ENCODE measurements around the gene NRP2.

The NRP2 gene

DNA sequence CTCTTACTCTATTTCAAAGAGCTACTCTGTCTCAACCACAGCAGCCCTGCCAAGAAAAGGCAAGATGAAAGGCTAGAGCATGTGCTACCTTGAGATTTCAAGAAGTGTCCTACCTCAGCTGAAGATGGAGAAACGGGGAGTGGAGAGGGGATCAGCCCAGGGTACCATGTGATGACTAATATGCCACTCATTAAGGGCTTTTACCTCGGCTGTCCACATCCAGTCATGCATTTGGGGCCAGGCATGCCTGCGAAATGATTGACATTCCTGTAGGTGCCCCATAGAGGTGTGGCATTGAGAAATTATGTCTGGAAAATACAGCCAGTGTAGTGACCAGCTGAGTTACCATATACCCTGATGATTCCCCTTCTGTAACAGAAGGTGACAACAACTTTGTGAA is 96.1 kb downstream of the NRP2 start:
- TF ChIP-seq EGR1 (IDR thresholded peaks at IDR 0.05) (no peak), YY1 (IDR thresholded peaks at IDR 0.05; ENCODE audit: low read depth) (no peak), EP300 (IDR thresholded peaks at IDR 0.05; ENCODE audit: borderline replicate concordance) (no peak), RAD21 (IDR thresholded peaks at IDR 0.05; ENCODE audit: low read depth) (no peak), NFIC (IDR thresholded peaks at IDR 0.05) (no peak), ZBTB7A (IDR thresholded peaks at IDR 0.05; ENCODE audit: low read depth) (no peak), CEBPB (IDR thresholded peaks at IDR 0.05) (no peak), CREB1 (IDR thresholded peaks at IDR 0.05; ENCODE audit: low read depth) (no peak), TAF1 (IDR thresholded peaks at IDR 0.05; ENCODE audit: low read depth) (no peak), FOXM1 (IDR thresholded peaks at IDR 0.05; ENCODE audit: borderline replicate concordance, low read depth) (no peak)
- TF ChIP-seq, protein P1, sequence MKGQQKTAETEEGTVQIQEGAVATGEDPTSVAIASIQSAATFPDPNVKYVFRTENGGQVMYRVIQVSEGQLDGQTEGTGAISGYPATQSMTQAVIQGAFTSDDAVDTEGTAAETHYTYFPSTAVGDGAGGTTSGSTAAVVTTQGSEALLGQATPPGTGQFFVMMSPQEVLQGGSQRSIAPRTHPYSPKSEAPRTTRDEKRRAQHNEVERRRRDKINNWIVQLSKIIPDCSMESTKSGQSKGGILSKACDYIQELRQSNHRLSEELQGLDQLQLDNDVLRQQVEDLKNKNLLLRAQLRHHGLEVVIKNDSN (IDR thresholded peaks at IDR 0.05): no peak

DNA sequence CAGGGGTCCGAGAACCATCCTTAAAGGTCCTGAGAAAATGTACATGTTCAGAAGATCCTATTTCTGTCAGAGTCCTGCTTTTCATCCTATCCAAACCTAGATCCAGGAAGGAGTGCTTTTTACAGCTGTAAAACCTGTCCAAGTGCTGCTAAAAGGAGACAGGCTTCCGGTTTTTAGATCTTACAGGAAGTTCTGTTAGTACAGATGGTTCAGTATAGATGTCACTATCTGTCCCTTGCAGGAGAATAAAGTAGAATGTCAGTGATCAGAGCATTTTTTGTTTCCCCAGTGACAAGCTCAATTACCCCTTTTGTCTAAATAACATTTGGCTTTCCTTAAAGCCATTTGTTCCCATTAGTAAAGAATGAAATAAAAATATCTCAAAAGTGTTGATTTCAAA is 98.3 kb downstream of the NRP2 start:
- TF ChIP-seq EGR1 (IDR thresholded peaks at IDR 0.05) (no peak), EP300 (IDR thresholded peaks at IDR 0.05; ENCODE audit: borderline replicate concordance) (no peak), TEAD4 (IDR thresholded peaks at IDR 0.05) (no peak)
- TF ChIP-seq, protein P2, sequence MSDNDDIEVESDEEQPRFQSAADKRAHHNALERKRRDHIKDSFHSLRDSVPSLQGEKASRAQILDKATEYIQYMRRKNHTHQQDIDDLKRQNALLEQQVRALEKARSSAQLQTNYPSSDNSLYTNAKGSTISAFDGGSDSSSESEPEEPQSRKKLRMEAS (IDR thresholded peaks at IDR 0.05): no peak

DNA sequence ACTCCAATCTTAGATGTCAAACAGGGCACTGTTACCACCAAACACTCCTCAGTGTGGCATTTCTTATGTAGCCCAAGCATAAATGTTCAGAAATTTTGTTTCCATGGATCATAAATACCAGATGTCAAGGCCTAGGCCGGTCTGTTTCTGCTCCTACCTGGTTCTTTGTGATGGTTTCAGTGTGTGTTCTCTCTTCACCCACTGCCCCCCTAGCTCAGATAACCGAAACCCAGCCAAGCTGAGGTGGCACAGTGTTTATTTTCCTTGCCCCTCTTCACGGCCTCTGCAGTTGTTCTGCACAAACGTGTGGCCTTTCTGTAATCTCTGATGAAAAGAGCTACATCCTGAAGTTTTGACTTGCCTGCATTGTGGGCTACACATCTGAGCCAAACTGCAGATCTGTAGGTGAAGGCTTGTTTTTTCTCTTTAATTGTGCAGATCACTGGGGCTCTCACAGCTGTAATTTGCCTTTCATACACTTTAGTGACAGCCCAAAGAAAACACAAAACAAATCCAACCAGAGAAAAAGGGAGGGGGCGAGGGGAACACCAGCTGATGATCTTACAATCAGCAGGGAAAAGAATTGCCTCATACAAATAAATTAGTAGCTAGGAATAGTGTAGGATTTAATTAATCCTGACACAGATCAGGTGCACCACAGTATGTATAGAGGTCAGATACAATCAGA is 99.1 kb downstream of the NRP2 start:
- no peak for TF ChIP-seq TEAD4 (IDR thresholded peaks at IDR 0.05)
- no peak for TF ChIP-seq NFIC (IDR thresholded peaks at IDR 0.05)
- TF ChIP-seq, protein P2 (IDR thresholded peaks at IDR 0.05): no peak
- TF ChIP-seq, protein P1 (IDR thresholded peaks at IDR 0.05): no peak
- TF ChIP-seq, protein P3, sequence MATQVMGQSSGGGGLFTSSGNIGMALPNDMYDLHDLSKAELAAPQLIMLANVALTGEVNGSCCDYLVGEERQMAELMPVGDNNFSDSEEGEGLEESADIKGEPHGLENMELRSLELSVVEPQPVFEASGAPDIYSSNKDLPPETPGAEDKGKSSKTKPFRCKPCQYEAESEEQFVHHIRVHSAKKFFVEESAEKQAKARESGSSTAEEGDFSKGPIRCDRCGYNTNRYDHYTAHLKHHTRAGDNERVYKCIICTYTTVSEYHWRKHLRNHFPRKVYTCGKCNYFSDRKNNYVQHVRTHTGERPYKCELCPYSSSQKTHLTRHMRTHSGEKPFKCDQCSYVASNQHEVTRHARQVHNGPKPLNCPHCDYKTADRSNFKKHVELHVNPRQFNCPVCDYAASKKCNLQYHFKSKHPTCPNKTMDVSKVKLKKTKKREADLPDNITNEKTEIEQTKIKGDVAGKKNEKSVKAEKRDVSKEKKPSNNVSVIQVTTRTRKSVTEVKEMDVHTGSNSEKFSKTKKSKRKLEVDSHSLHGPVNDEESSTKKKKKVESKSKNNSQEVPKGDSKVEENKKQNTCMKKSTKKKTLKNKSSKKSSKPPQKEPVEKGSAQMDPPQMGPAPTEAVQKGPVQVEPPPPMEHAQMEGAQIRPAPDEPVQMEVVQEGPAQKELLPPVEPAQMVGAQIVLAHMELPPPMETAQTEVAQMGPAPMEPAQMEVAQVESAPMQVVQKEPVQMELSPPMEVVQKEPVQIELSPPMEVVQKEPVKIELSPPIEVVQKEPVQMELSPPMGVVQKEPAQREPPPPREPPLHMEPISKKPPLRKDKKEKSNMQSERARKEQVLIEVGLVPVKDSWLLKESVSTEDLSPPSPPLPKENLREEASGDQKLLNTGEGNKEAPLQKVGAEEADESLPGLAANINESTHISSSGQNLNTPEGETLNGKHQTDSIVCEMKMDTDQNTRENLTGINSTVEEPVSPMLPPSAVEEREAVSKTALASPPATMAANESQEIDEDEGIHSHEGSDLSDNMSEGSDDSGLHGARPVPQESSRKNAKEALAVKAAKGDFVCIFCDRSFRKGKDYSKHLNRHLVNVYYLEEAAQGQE (IDR thresholded peaks at IDR 0.05; ENCODE audit: low read depth): no peak
- no peak for TF ChIP-seq ZBTB7A (IDR thresholded peaks at IDR 0.05; ENCODE audit: low read depth)
- TF ChIP-seq CEBPB (IDR thresholded peaks at IDR 0.05): no peak
- no peak for TF ChIP-seq RAD21 (IDR thresholded peaks at IDR 0.05; ENCODE audit: low read depth)
- TF ChIP-seq EGR1 (IDR thresholded peaks at IDR 0.05): no peak
- TF ChIP-seq TAF1 (IDR thresholded peaks at IDR 0.05; ENCODE audit: low read depth): no peak
- no peak for TF ChIP-seq EP300 (IDR thresholded peaks at IDR 0.05; ENCODE audit: borderline replicate concordance)
- TF ChIP-seq FOXM1 (IDR thresholded peaks at IDR 0.05; ENCODE audit: borderline replicate concordance, low read depth): no peak
- no peak for TF ChIP-seq CREB1 (IDR thresholded peaks at IDR 0.05; ENCODE audit: low read depth)
- no peak for TF ChIP-seq TCF12 (IDR thresholded peaks at IDR 0.05; ENCODE audit: low read depth)
- TF ChIP-seq YY1 (IDR thresholded peaks at IDR 0.05; ENCODE audit: low read depth): no peak

DNA sequence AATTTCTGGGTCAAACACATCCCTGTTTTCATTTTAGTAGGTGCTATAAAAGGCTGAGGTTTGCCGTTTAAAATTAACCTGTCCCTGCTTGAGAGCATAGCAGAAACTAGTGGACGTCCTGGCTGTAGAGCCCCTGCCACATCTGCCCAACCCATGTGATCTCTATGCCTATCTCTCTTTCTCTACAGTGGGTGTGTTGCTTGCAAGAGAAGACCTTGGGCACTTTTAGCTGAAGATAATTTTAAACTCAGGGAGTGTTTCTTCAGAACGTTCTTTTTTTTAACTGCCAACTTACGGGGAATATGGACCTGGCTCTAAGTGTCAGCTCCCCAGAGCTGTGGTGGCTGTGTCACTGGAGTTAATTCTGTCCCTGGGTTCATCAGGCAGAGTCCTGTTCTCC is 100.6 kb downstream of the NRP2 start:
- TF ChIP-seq FOXM1 (IDR thresholded peaks at IDR 0.05; ENCODE audit: borderline replicate concordance, low read depth): no peak

DNA sequence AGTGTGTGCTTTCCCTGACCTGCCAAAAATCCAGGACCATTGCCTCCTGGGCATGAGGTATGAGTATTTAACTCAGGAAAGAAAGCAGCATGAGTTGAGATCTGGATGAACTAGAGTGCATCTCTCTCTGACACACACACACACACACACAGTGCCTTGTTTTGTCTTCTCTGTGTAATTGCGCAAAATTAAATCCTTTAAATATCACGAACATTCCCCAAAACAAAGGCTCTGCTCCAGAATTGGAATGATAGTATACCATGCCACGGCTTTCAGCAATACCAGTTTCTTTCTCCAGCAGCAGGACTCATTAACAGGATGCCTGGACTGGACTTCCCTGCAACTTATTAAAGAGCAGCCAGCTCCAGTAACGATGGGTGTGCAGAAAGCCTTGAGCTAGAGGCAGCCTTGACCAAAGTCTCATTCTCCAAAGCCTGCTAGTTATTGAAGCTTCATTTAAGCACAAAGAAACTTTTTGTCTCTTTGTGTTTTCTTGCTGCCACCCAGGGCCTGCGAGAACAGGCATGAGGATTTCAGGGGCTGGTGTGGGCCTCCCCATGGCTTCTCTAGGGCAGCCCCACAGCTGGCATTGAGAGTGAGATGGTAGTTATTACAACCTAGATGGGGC is 101.7 kb downstream of the NRP2 start:
- no peak for TF ChIP-seq RAD21 (IDR thresholded peaks at IDR 0.05; ENCODE audit: low read depth)
- no peak for TF ChIP-seq EGR1 (IDR thresholded peaks at IDR 0.05)
- TF ChIP-seq TAF1 (IDR thresholded peaks at IDR 0.05; ENCODE audit: low read depth): no peak
- no peak for TF ChIP-seq EP300 (IDR thresholded peaks at IDR 0.05; ENCODE audit: borderline replicate concordance)
- no peak for TF ChIP-seq TEAD4 (IDR thresholded peaks at IDR 0.05)

DNA sequence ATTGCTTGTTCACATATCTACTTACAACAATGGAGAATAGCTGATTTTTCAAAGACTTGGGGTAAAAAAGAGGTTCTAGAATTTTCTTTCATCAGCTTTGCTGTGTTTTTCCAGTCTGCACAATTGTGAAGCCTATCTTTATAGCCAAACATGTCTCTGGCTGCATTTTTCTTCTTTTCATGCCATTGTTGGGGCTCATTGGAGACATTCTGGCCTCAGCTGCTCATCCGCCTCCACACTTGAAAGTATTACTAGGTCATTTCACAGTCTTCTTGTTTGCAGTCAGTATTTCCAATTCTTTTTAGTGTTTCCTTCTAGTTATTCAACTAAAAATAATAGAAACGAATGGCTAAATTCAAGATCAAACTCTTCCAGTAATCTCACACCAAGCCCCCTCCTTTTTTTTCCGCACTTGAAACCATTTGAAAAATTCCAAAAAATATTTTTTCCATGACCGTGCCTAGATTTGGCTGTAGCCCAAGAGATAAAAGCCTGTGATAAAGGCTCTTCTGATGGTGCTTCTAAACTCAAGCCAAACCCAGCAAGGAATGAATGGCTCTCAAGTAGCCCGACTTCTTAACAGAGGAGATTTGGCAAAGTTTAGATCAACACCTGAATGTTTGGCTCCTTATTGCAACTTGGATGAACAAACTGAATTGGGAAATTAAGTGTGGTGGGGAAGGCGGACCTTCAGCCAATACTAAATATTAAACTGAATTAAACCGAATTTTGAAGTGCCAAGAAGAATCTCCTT is 103.4 kb downstream of the NRP2 start:
- no peak for TF ChIP-seq NFIC (IDR thresholded peaks at IDR 0.05)
- TF ChIP-seq, protein P2 (IDR thresholded peaks at IDR 0.05): no peak
- no peak for TF ChIP-seq CREB1 (IDR thresholded peaks at IDR 0.05; ENCODE audit: low read depth)
- no peak for TF ChIP-seq FOXM1 (IDR thresholded peaks at IDR 0.05; ENCODE audit: borderline replicate concordance, low read depth)
- TF ChIP-seq, protein P3 (IDR thresholded peaks at IDR 0.05; ENCODE audit: low read depth): no peak
- TF ChIP-seq RAD21 (IDR thresholded peaks at IDR 0.05; ENCODE audit: low read depth): no peak
- TF ChIP-seq TEAD4 (IDR thresholded peaks at IDR 0.05): no peak
- TF ChIP-seq EP300 (IDR thresholded peaks at IDR 0.05; ENCODE audit: borderline replicate concordance): no peak
- TF ChIP-seq EGR1 (IDR thresholded peaks at IDR 0.05): no peak
- TF ChIP-seq TAF1 (IDR thresholded peaks at IDR 0.05; ENCODE audit: low read depth): no peak
- no peak for TF ChIP-seq YY1 (IDR thresholded peaks at IDR 0.05; ENCODE audit: low read depth)
- no peak for TF ChIP-seq CEBPB (IDR thresholded peaks at IDR 0.05)
- no peak for TF ChIP-seq ZBTB7A (IDR thresholded peaks at IDR 0.05; ENCODE audit: low read depth)
- no peak for TF ChIP-seq TCF12 (IDR thresholded peaks at IDR 0.05; ENCODE audit: low read depth)
- TF ChIP-seq, protein P1 (IDR thresholded peaks at IDR 0.05): no peak
